ENCODE measurements around the gene PRPF18.

- TF ChIP-seq POLR2A (IDR thresholded peaks at IDR 0.05) (no peak), CTCF (IDR thresholded peaks at IDR 0.05) (no peak)
These were observed 30.4 kb downstream of the PRPF18 start for GRCh38 chr10:13617116-13617515.
